Activated CD4-positive, CD25-positive, alpha-beta regulatory T cell treated with anti-CD3 and anti-CD28 coated beads, Interleukin-2, amount 50 U/mL, for 72 hours (primary cell): ENCODE data around the gene LSM14B.
A peak's percentile ranks its signal among the peaks of the same experiment; 100 is the strongest.

Experiments
- DNase-seq: peaks from one replicate; pipeline ENCODE4 v3.0.0; 2021

The LSM14B gene

DNA sequence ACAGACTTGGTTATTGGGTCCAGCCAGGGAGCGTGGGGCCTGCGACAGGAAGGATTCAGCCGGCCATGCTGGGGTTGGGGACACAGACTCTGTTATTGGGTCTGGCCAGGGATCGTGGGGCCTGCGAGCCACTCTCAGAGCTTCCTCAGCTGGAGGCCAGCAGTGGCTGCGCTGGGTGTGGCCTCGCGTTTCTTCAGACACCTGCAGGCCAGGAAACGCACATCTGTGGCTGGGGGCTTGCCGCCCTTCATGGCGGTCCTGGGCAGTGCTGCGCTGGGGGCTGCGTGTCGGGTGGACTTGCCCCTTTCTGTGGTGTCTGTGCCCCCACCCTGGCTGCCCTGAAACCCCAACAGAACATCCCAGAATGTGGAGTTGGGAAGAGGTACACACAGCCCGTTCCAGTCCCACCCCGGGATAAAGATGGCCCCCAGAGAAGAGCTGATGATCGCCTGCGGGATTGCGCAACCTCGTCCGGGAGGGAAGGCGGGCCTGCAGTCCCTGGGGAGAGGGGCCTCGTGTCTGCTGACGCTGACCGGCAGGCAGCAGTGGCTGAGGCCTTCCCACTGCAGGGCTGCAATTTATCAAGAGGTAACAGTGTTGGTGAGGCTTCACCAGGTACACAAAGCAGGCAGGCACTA lies 43.6 kb downstream of the LSM14B start:
- no peak for DNase-seq

DNA sequence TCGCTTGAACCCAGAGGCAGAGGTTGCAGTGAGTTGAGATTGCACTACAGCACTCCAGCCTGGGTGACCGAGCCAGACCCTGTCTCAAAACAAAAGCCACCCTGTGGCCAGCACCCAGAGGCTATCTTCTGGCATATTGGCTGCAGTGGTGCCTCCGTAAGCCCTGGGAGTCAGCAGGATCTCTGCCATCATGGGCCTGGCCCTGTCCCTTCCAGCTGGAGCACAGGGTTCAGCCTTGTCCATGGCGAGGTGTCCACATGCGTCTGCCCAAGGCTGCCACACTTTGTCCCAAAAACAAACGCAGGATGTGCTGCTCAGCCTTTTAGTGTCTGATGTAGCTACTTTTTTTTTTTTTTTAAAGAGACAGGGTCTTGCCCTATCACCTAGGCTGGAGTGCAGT lies 45.2 kb downstream of the LSM14B start:
- no peak for DNase-seq

DNA sequence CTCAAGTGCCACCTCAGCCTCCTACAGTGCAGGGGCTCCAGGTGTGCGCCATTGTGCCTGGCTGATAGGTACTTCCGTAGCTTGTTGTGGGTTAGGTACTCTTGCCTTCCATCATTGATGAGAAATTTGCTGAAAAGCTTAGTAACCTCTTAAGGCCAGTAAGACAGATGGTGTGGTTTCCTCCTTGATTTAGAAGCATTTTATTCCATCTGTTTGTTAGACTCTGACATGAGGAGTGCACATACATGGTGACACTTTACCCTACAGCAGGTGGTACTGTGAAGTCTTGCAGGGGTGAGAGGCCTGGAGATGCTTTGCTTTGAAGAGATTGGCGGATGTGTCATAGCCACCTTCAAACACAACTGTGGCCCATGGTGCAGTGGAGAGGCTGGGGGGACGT lies 45.8 kb downstream of the LSM14B start:
- DNase-seq, result no peak

DNA sequence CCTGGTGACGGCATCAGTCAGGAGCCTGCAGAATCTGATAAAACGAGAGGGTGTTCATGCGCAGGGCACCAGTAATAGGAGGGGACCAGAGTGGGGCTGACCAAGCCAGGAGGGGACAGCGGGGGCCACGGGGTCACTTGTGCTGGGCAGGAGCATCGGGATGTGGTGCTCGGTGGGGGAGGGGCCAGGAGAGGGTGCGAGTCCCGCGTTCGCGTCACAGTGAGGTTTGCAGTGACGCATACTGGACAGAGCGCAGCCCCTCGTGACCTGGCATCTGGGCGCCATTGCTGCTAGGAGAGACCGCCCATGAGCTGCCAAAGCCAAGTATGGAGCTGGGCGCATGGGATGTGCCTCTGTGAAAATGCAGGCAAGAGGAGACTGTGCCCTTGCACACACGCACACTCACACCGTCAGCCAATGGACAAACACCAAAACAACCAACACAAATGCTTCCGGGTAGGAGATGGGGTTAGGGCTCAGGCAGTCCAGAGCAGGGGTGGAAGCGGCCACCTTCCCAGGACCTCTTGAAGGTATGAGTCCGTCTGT lies 46.7 kb downstream of the LSM14B start:
- no peak for DNase-seq

DNA sequence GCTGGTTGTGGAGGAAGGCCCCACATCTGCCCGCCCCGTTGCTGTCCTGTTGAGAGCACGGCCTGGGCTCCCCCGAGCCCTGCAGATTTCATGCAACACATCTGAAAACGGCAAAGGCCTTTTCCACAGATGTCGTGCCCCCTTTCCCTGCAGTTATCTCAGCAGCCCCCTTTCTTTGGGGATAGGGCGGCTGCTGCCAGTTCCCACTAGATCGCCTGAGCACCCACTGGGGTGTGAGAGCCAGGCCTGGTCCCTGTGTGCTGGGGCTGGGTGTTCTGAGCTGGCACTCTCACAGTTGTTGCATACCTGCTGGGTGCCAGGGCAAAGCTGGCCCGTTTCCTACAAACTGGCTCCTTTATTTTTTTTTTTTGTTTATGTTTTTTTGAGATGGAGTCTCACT lies 48.3 kb downstream of the LSM14B start:
- DNase-seq, result no peak

DNA sequence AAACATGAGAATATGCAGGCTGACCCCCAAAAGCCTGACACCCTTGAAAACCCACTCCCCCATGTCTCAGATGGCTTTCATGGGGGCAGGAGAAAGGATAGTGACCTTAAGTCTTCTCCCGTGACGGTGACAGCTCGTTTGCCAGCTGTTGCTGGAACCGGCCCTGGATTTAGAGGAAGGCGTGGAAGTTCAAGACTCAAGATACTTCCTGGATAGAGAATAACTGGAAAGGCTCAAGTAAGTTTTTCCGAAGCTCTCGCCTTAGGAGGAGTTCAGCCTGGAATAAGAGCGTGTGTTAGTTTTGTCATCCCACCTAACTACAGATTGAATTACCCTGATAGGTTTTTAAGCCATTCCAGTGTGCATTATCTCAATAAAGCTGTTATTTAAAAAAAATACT lies 49.0 kb downstream of the LSM14B start:
- no peak for DNase-seq

DNA sequence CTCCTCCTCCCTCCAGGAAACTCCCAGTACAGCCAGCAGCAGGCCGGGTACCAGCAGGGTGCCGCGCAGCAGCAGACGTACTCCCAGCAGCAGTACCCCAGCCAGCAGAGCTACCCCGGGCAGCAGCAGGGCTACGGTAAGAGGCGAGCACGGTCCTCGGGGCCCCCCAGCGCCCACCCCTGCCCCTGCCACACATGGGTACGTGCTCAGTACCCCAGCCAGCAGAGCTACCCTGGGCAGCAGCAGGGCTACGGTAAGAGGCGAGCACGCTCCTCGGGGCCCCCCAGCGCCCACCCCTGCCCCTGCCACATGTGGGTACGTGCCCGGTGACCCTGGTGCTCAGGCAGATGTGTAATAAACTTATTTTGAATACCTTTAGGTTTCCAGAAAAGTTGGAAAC lies 50.4 kb downstream of the LSM14B start:
- DNase-seq, result no peak

DNA sequence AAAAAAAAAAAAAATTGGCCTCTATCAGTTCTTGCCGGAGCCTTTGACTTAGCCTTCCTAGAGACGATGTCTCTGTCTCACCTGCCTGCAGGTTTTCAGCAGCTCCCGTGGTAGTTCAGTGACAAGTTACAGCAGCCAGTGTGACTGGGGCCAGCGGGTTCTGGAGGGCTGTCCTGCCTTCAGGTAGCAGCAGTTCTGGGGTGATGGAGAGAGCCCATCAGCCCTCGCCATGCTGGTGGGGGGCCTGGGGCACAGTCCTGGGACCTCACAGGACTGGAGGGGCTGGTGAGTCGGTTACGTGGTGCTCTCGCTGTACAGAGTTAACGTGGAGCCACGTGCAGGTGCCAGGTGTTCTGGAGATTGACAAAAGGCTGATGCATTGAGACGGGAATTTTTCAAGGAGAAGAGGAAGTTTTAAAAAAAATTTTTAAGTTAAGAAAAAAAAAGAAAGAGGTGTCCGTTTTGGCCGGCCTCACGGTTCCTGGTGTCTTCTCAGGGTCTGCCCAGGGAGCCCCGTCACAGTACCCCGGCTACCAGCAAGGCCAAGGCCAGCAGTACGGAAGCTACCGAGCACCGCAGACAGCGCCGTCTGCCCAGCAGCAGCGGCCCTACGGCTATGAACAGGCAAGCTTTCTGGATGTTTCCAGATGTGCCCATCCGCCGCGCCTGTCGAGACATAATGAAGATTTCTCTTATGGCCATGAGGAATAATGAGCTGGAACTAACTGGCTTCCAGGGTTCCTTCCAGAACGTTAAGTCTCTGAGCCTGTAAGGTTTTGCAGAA lies 51.9 kb downstream of the LSM14B start:
- DNase-seq, result no peak

DNA sequence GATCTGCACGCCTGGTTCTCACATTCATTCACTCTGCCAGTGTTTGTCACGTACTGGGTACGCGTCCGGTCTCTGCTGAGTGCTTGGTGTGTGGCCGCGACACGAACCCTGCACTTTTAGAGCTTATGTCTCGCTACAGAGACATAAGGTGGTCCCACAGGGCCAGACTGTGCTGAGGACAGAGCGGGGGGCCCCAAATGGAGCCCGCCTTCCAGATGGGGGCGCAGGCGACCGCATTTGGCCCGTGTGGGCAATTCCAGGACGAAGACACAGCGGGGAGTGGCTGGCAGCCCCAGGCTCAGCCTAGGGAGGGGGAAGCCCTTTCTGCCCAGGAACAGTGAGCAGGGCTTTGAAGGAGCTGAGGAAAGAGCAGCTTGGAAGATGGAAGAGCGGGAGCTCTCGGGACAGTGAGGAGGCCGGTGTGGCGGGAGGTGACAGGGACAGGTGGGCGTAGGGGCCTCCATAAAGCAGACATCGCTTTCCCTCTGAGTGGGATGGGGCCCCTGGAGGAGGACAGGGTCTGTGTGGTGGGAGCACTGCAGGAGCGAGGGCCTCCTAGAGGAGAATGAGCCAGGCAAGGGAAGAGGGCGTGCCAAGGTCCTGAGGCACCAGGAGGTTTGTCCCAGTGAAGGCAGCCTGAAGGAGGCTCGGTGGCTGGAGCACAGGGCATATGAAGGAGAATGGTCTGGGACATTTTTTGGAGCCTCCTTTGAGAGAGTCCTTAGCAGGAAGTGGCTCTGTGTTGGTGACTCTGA lies 52.8 kb downstream of the LSM14B start:
- DNase-seq, result no peak

DNA sequence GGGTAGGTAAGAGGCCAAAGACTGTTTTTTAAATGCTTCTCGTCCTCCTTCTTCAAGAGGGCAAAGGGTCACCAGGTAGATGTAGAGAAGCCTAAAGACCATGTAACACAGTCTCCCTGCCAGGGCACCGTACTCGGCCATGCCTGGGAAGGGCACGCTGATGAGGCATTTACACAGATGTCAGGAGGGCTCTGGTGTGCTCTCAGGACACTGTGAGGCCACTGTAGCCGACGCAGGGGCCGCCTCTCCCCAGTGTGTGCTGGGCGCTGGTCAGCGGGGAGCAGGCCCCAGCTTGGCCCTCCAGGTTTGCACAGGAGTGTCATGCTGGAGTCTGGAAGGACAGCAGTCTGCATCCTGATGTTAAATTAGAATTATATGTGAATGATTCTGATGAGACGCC lies 53.4 kb downstream of the LSM14B start:
- no peak for DNase-seq

DNA sequence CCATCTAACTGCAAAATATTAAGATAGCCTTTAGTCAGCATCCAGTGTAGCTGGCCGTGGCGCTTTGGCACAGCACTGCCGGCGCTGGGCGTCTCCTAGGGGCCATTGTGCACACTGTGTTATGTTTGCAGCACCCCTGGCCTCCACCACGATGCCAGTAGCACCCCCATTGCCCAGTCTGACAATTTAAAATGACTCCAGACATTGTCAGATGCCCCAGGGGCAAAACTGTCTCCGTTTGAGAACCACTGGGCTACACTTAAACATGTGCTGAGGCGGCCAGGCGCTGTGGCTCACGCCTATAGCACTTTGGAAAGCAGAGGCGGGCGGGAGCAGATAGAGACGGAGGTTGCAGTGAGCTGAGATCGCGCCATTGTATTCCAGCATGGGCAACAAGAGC lies 54.6 kb downstream of the LSM14B start:
- DNase-seq, result no peak

DNA sequence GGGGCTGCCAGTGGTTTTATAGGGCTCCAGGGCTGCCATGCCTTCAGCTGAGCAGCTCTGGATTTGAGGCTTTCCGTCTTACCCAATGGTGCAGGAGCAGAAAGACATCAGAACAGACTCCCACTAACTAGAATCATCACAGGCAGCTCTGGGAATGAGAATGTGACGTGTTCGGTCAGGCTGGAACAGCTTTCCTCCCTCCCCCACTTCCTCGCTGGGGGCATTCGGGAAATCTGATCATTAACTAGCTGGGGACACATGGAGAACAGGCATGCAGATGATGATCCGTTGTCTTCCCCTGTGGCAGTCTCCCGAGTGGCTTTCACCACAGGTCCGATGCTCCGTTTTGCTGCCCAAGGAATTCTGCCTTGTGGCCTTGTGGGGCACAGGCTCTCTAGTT lies 55.0 kb downstream of the LSM14B start:
- no peak for DNase-seq

DNA sequence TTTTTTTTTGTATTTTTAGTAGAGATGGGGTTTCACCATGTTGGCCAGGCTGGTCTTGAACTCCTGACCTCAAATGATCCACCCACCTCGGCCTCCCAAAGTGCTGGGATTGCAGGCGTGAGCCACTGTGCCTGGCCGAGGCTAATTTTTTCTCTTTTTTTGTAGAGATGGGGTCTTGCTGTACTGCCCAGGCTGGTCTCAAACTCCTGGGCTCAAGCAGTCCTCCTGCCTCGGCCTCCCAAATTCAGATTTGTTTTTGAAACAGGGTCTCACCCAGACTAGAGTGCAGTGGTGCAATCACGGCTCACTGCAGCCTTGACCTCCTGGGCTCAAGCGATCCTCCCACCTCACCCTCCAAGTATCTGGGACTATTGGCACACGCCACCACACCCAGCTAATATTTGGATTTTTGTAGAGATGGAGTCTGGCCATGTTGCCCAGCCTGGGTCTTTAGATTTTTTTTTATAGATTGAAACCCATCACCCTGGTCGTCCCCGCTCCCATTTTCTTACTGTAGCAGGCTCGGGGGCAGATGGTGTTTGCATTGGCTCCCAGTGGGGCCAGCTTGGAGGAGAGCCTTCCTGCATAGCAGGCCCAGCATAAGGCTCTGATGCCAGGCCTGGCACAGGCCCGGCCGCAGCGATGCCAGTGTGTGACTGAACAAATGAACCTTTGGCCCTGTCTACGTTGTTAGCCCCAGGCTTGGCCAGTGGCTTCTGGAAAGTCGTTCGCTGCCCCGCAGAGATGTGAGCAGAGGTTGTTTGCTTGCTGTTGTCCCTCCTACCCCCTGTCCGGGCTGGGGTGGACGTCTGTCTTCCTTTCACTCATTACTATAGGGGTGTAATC lies 56.3 kb downstream of the LSM14B start:
- DNase-seq, result no peak

DNA sequence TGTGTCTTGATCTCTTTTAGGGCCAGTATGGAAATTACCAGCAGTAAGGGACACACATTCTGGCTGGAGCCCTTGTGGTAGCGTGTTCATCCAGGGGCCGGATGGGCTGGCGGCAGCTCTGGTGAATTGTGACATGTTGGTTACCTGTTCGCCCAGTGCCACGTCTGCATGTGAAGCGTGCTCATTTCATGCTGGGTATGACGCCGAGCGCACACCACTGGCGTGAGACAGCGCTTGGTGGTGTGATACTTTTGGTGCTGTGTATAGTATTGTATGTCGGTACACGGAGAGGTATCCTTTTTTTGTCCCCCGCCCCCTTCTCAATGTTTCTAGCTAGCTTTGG lies 56.9 kb downstream of the LSM14B start:
- no peak for DNase-seq

DNA sequence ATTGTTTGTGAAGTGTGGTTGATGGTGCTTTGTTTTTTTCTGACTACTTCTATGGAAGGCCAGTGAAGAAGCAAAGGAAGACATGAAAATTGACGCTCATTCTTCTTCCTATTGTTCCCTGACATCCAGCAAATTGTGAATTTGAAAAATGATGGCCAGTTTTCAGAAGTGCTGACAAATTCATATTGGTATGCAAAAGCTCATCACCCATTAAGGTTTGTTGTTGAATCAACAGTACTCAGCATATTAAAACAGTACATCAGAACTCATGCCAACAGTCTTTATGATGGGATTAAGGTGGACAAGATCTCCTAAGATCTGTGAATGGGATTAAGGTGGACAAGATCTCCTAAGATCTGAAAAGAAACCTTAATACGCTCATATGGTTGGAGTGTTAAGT lies 59.5 kb downstream of the LSM14B start:
- no peak for DNase-seq

DNA sequence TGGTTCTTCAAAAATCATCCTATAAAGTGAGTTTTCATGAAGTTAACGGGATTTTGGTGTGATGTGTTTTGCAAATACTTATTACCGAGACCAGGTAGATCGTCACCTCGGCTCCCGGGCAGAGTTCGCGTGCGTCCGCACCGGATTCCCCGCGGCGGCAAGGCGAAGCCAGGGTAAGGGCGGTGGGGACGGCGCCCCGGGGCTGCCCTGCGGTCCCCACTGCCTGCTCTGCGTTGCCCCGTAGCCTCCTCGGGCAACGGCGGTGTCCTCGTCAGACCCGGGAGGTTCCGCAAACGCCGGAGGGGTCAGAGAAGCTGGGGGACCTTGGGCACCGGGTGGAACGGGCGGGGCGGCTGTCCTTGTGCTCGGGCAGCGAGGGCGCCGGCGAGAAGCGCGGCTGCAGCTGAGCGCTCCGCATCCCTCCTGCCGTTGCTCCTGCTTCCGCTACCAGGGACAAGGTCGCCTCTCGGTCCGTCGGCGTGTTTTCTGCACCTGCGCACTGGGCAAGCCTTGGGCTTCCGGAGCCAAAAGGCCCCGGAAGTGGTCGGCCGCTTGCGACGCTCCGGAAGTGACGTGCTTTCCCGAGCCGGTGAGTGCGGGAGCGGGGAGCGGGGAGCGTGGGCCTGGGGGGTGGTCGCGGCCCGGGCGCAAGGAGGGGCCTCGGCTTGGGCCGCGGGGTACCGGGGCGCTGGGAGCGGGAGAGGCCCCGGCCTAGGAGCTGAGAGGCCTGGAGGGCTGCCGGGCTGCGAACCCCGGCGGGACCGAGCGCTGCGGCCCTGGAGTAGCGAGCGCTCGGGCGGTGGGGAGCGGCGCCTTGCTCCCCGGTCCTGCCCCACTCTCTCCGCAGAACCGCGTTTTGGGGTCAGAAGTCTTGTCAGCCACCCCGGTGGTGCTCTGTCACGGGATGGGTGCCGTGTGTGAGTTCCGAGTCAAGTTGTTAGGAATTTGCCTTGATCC lies 60.5 kb downstream of the LSM14B start, which contains the start of gene MTG2:
TSS of gene MTG2 (plus strand) at position 560 of the 957 bp plus-strand sequence. CDS start 10,393 bp downstream, outside the sequence.
- peak; percentile 90 for DNase-seq

DNA sequence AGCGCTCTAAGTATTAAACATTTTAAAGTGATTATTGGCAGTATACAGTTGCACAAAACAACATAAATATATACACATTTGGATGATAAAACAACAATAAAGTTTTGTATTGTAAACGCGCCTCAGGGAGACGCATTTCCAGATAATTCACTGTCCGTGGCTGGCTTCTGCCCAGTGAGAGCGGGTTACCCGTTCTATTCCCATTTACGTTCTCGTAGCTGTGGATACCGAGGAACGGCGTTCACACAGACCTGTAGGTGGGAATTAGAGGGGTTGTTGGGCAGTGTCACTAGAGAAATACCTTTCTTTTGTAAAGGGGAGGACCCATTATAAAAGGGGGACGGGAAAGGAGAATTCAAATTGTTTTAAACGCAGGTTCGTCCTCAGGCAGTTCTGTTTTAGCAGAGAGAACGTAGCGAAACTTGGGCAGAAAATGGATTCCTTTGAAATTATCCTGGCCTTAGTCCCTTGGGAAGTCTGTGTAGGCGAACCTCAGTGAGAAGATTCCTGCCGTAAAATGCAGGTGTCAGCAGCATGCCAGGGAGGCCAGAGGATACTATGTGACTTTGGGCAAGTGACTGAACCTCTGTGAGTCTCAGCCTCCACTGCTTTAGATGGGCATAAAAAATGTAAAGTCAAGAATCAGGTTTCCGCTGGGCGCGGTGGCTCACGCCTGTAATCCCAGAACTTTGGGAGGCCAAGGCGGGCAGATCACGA lies 61.3 kb downstream of the LSM14B start:
- DNase-seq, result no peak
